Osteoblast (primary cell): Measurements from ENCODE around the gene ADCY2. TPM values are rescaled to one million over a fixed set of nuclear protein-coding genes. Genes with fewer than 3 reads are reported as not detected.

Experiments used
- DNase-seq: peaks from one replicate; pipeline ENCODE4 v3.0.0; 2011; ENCODE audit warnings: low spot score, mixed read lengths; ENCODE audit not compliant: insufficient read length; ENCODE audit errors: missing footprints
- H2AFZ ChIP-seq: 2 replicates; pipeline ENCODE4 v1.6.0; 2011; ENCODE audit warnings: mild to moderate bottlenecking, low read length
- H3K27ac ChIP-seq: 2 replicates; pipeline ENCODE4 v1.5.1; 2011; ENCODE audit warnings: mild to moderate bottlenecking, low read depth, low read length, moderate library complexity
- H3K27me3 ChIP-seq: 2 replicates; pipeline ENCODE4 v1.6.0; 2012; ENCODE audit warnings: mild to moderate bottlenecking, control low read depth, inconsistent platforms, low read length, moderate library complexity; ENCODE audit not compliant: insufficient read depth
- H3K36me3 ChIP-seq: 2 replicates; pipeline ENCODE4 v1.5.1; 2011; ENCODE audit warnings: mild to moderate bottlenecking, low read length, control low read depth, moderate library complexity; ENCODE audit not compliant: insufficient read depth
- H3K4me1 ChIP-seq: 2 replicates; pipeline ENCODE4 v1.5.1; 2011; ENCODE audit warnings: mild to moderate bottlenecking, low read length, control low read depth, moderate library complexity; ENCODE audit not compliant: insufficient read depth
- H3K4me2 ChIP-seq: 2 replicates; pipeline ENCODE4 v1.6.0; 2011; ENCODE audit warnings: mild to moderate bottlenecking, low read length; ENCODE audit not compliant: insufficient read depth
- H3K4me3 ChIP-seq: fragments of 200-600 bp; sonication (generic); 3 replicates; pipeline ENCODE4 v1.5.1; 2012; ENCODE audit warnings: mild to moderate bottlenecking, low read length, inconsistent platforms; ENCODE audit not compliant: insufficient read depth
- H3K79me2 ChIP-seq: 2 replicates; pipeline ENCODE4 v1.6.0; 2012; ENCODE audit warnings: mild to moderate bottlenecking, low read length, control low read depth, inconsistent platforms; ENCODE audit not compliant: insufficient read depth
- H3K9me3 ChIP-seq: 2 replicates; pipeline ENCODE4 v1.5.1; 2011; ENCODE audit warnings: low read depth, low read length, control low read depth
- H4K20me1 ChIP-seq: 2 replicates; pipeline ENCODE4 v1.6.0; 2012; ENCODE audit warnings: mild to moderate bottlenecking, low read length, control low read depth; ENCODE audit not compliant: insufficient read depth
- total RNA-seq: library from RNA; depleted of rRNA; stranded (reverse); fragments of >200 nt; gene quantifications from 2 replicates; pipeline ENCODE4 v1.2.3, GENCODE V29; 2012
- TF ChIP-seq, protein P1 (sequence below): IDR thresholded peaks from 2 replicates; pipeline ENCODE4 v1.5.1; 2011; ENCODE audit warnings: mild to moderate bottlenecking, low read depth, low read length, moderate library complexity; ENCODE audit errors: extremely low read depth

Gene ADCY2
- total RNA-seq, 1 donor, result under 0.01 TPM

- H3K36me3 ChIP-seq, result no peaks in the 10 kb centered on the region
- H3K27me3 ChIP-seq, result no peaks in the 10 kb centered on the region
- no peak for DNase-seq
- H3K9me3 ChIP-seq, result no peaks in the 10 kb centered on the region
- H3K4me3 ChIP-seq, result no peak overlapping the region
- no peak overlapping the region for H3K4me2 ChIP-seq
- TF ChIP-seq, protein P1, sequence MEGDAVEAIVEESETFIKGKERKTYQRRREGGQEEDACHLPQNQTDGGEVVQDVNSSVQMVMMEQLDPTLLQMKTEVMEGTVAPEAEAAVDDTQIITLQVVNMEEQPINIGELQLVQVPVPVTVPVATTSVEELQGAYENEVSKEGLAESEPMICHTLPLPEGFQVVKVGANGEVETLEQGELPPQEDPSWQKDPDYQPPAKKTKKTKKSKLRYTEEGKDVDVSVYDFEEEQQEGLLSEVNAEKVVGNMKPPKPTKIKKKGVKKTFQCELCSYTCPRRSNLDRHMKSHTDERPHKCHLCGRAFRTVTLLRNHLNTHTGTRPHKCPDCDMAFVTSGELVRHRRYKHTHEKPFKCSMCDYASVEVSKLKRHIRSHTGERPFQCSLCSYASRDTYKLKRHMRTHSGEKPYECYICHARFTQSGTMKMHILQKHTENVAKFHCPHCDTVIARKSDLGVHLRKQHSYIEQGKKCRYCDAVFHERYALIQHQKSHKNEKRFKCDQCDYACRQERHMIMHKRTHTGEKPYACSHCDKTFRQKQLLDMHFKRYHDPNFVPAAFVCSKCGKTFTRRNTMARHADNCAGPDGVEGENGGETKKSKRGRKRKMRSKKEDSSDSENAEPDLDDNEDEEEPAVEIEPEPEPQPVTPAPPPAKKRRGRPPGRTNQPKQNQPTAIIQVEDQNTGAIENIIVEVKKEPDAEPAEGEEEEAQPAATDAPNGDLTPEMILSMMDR, result no peak
- H3K4me1 ChIP-seq, result no peaks in the 10 kb centered on the region
- no peak overlapping the region for H2AFZ ChIP-seq
- H3K79me2 ChIP-seq, result no peaks in the 10 kb centered on the region
- H4K20me1 ChIP-seq, result no peaks in the 10 kb centered on the region
- no peak overlapping the region for H3K27ac ChIP-seq
Observed at GRCh38 chr5:7517006-7517405, 121.1 kb downstream of the ADCY2 start.

DNA sequence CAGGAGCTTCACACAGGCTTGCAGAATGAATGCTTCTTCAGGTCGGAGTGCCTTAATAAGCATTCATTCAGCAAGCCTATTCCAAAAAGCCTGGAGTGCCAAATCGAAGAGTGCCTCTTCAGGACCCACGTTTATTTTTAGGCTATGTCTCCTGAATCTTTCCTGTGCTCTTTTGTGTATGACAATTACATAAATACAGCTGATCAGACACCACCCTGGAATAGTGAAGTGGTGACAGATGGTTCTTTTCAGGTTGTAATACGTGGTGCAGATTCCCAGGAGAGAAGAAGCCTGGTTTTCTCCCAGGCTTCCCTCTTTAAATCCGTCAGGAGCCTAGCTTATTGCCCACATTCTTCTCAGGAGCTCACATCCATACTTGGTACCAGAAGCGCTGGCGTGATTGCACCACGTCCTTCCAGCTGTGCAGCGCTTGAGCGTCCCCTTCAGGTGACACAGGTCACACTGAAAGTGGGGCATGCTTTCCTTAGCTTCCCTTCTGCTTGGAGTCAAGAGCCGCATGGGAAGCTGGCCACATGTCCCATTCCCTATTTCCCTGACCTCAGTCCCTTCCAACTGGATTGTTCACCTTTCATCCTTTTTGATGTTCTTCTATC is 123.1 kb downstream of the ADCY2 start:
- Histone ChIP-seq H3K27me3 (no peaks in the 10 kb centered on the region), H3K36me3 (no peaks in the 10 kb centered on the region), H4K20me1 (no peaks in the 10 kb centered on the region), H3K4me1 (no peaks in the 10 kb centered on the region), H3K27ac (no peak overlapping the region), H3K9me3 (no peaks in the 10 kb centered on the region), H2AFZ (no peak overlapping the region), H3K4me3 (no peak overlapping the region), H3K4me2 (no peak overlapping the region), H3K79me2 (no peaks in the 10 kb centered on the region)
- TF ChIP-seq, protein P1, result no peak
- DNase-seq, result no peak

DNA sequence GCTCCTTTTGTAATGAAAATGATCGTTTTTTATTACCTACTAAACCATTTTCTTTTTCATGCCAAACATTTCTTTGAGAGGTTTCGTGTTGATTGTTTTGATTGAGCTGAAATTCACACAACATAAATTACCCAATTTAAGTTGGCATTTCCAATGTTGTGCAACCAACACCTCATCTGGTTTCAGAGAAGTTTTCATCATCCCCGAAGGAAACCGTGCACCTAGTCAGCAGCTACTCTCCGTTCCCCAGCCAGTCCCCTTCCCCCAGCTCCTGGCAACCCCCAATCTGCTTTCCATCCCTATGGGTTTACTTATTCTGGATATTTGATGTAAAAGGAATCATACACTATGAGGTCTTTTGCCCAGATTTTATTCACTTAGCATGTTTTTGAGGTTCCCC is 123.6 kb downstream of the ADCY2 start:
- no peaks in the 10 kb centered on the region for H3K27me3 ChIP-seq
- H2AFZ ChIP-seq, result no peak overlapping the region
- DNase-seq, result no peak
- H3K36me3 ChIP-seq, result no peaks in the 10 kb centered on the region
- no peaks in the 10 kb centered on the region for H4K20me1 ChIP-seq
- H3K4me2 ChIP-seq, result no peak overlapping the region
- TF ChIP-seq, protein P1, result no peak
- no peak overlapping the region for H3K27ac ChIP-seq
- H3K4me1 ChIP-seq, result no peaks in the 10 kb centered on the region
- no peak overlapping the region for H3K4me3 ChIP-seq
- H3K79me2 ChIP-seq, result no peaks in the 10 kb centered on the region
- no peaks in the 10 kb centered on the region for H3K9me3 ChIP-seq

- no peak for DNase-seq
- no peaks in the 10 kb centered on the region for H3K27me3 ChIP-seq
- no peaks in the 10 kb centered on the region for H3K36me3 ChIP-seq
- H3K4me2 ChIP-seq, result no peak overlapping the region
- TF ChIP-seq, protein P1, result no peak
- no peak overlapping the region for H2AFZ ChIP-seq
- no peak overlapping the region for H3K4me3 ChIP-seq
- no peaks in the 10 kb centered on the region for H3K9me3 ChIP-seq
- no peak overlapping the region for H3K27ac ChIP-seq
- H3K4me1 ChIP-seq, result no peaks in the 10 kb centered on the region
- no peaks in the 10 kb centered on the region for H3K79me2 ChIP-seq
- no peaks in the 10 kb centered on the region for H4K20me1 ChIP-seq
Observed at GRCh38 chr5:7529880-7530279, 133.9 kb downstream of the ADCY2 start.
